Stomach (tissue), 4 donors: ENCODE measurements around the gene VAV3.

Experiments used
- POLR2AphosphoS5 ChIP-seq, 3 donors: sonication (generic); formaldehyde crosslinking; IDR thresholded peaks; one replicate each; pipeline ENCODE4 v1.6.1; 2016; ENCODE audit warnings: antibody characterized with exemption in 3 of 3
- TF ChIP-seq, protein P1 (sequence below), 7 experiments: fragments of 450-650 bp in 4 of 7; fragments of 200-600 bp in 3 of 7; sonication (generic) in 3 of 7; IDR thresholded peaks; one replicate each; pipeline ENCODE4 v1.5.1; 2016 to 2019; ENCODE audit warnings: antibody characterized with exemption in 7 of 7, control low read depth in 2 of 7, mild to moderate bottlenecking in 1 of 7

DNA sequence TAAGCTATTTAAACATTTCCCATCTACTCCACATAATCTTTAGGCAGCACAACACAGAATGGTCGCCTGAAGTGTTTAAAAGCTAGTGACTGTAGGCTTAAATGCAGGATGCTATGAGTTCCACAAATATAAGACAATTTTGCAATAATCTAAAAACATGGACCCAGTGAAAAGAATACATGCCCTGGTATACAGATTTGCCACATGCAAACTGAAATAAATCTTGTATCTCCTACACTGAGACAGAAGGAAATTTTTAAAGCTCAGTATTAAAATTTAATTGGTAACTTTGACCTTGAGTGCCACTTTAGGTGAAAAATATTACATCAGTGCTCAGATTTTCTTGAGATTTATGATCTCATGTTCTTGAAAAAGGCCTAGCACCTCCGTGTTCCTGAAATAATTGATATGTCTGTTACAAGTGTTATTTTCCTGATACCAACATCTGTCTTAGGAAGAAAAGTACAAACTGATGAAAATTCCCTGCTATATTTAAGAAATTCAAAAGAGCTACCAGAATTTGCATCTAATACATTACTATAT lies 285.5 kb downstream of the VAV3 start:
- TF ChIP-seq, protein P1, sequence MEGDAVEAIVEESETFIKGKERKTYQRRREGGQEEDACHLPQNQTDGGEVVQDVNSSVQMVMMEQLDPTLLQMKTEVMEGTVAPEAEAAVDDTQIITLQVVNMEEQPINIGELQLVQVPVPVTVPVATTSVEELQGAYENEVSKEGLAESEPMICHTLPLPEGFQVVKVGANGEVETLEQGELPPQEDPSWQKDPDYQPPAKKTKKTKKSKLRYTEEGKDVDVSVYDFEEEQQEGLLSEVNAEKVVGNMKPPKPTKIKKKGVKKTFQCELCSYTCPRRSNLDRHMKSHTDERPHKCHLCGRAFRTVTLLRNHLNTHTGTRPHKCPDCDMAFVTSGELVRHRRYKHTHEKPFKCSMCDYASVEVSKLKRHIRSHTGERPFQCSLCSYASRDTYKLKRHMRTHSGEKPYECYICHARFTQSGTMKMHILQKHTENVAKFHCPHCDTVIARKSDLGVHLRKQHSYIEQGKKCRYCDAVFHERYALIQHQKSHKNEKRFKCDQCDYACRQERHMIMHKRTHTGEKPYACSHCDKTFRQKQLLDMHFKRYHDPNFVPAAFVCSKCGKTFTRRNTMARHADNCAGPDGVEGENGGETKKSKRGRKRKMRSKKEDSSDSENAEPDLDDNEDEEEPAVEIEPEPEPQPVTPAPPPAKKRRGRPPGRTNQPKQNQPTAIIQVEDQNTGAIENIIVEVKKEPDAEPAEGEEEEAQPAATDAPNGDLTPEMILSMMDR (IDR thresholded peaks at IDR 0.05): no peak
- TF ChIP-seq POLR2AphosphoS5 (IDR thresholded peaks at IDR 0.05): no peak
